SK-N-SH (cell line): ENCODE measurements around the gene LRRC8E. TPM values are rescaled to one million over a fixed set of nuclear protein-coding genes. Genes with fewer than 3 reads are reported as not detected.

Source experiments
- CTCF ChIA-PET: fragments of 300-600, 350-600 bp; formaldehyde crosslinking; extraction: SDS; loops from one replicate; lab custom pipeline; 2021; lab: Yijun Ruan, JAX
- POLR2A ChIA-PET: fragments of 350-600 bp; sonication (Branson Sonifier 250); formaldehyde crosslinking; extraction: SDS; loops from one replicate; lab custom pipeline; 2020; ENCODE audit warnings: antibody characterized with exemption, inconsistent platforms; lab: Yijun Ruan, JAX
- DNase-seq: peaks from one replicate; pipeline ENCODE4 v3.0.0; 2012
- H2AFZ ChIP-seq: fragments of 200-600 bp; sonication (generic); 2 replicates; pipeline ENCODE4 v1.8.1; 2016; ENCODE audit warnings: antibody characterized with exemption, mild to moderate bottlenecking, low read depth
- H3F3A ChIP-seq: fragments of 200-600 bp; sonication (generic); replicated peaks from 2 replicates; pipeline ENCODE3; 2016; ENCODE audit warnings: antibody characterized with exemption, mild to moderate bottlenecking; ENCODE audit not compliant: insufficient read depth
- H3K27ac ChIP-seq, 2 experiments: fragments of 200-500 bp in 1 of 2; fragments of 200-600 bp in 1 of 2; sonication (Bioruptor generic) in 1 of 2; sonication (generic), shearing (Covaris generic) in 1 of 2; 2 replicates each; pipeline versions ENCODE4 v1.5.1 to v1.6.1; 2014 to 2016; ENCODE audit warnings: low read depth in 2 of 2, inconsistent platforms in 1 of 2, low read length in 1 of 2, mild to moderate bottlenecking in 1 of 2, mixed read lengths in 1 of 2
- H3K27me3 ChIP-seq: fragments of 200-600 bp; sonication (generic), shearing (Covaris generic); 2 replicates; pipeline ENCODE4 v1.6.1; 2016; ENCODE audit warnings: mixed run types; ENCODE audit not compliant: insufficient read depth
- H3K36me3 ChIP-seq, 2 experiments: fragments of 200-500 bp in 1 of 2; fragments of 200-600 bp in 1 of 2; sonication (Bioruptor generic) in 1 of 2; sonication (generic) in 1 of 2; replicated peaks in 1 of 2; 2 replicates each; pipeline versions ENCODE3 to v1.5.1; 2014 to 2016; ENCODE audit warnings: low read length in 1 of 2, mild to moderate bottlenecking in 1 of 2; ENCODE audit not compliant: insufficient read depth in 2 of 2, control insufficient read depth in 1 of 2
- H3K4me1 ChIP-seq, 2 experiments: fragments of 200-500 bp in 1 of 2; fragments of 200-600 bp in 1 of 2; sonication (Bioruptor generic) in 1 of 2; sonication (generic), shearing (Covaris generic) in 1 of 2; 2 replicates each; pipeline versions ENCODE4 v1.5.1 to v1.6.1; 2014 to 2016; ENCODE audit warnings: low read depth in 1 of 2, low read length in 1 of 2, mixed run types in 1 of 2; ENCODE audit not compliant: insufficient read depth in 2 of 2, control insufficient read depth in 1 of 2
- H3K4me2 ChIP-seq: fragments of 200-600 bp; sonication (generic), shearing (Covaris generic); 2 replicates; pipeline ENCODE4 v1.6.1; 2017; ENCODE audit warnings: mixed run types
- H3K4me3 ChIP-seq, 2 experiments: fragments of 200-500 bp in 1 of 2; fragments of 200-600 bp in 1 of 2; sonication (Bioruptor generic) in 1 of 2; sonication (generic), shearing (Covaris generic) in 1 of 2; 2 replicates each; pipeline versions ENCODE4 v1.5.1 to v1.8.1; 2014 to 2016; ENCODE audit warnings: low read depth in 2 of 2, inconsistent platforms in 1 of 2, low read length in 1 of 2, mild to moderate bottlenecking in 1 of 2, mixed read lengths in 1 of 2, moderate library complexity in 1 of 2
- H3K79me2 ChIP-seq: fragments of 200-600 bp; sonication (generic); 2 replicates; pipeline ENCODE4 v1.8.1; 2017; ENCODE audit warnings: mild to moderate bottlenecking; ENCODE audit not compliant: insufficient read depth
- H3K9ac ChIP-seq: fragments of 200-600 bp; sonication (generic); 2 replicates; pipeline ENCODE4 v1.6.1; 2017; ENCODE audit warnings: mixed run types
- H3K9me2 ChIP-seq: fragments of 200-600 bp; sonication (generic); 2 replicates; pipeline ENCODE4 v1.6.1; 2017; ENCODE audit warnings: mixed run types
- H3K9me3 ChIP-seq: fragments of 200-600 bp; sonication (generic); 2 replicates; pipeline ENCODE4 v1.6.1; 2017; ENCODE audit warnings: mixed run types, mild to moderate bottlenecking, moderate library complexity
- H4K20me1 ChIP-seq: fragments of 200-600 bp; sonication (generic); 2 replicates; pipeline ENCODE4 v1.6.1; 2017; ENCODE audit warnings: mild to moderate bottlenecking, mixed run types; ENCODE audit not compliant: insufficient read depth
- CHD2 ChIP-seq: fragments of 150-350 bp; IDR thresholded peaks from 2 replicates; pipeline ENCODE4 v1.6.1; 2018; ENCODE audit warnings: low read length; ENCODE audit not compliant: partially characterized antibody
- CTCF ChIP-seq: fragments of 200-600 bp; sonication (generic); IDR thresholded peaks from 2 replicates; pipeline ENCODE4 v1.6.1; 2017; ENCODE audit warnings: antibody characterized with exemption, mild to moderate bottlenecking, moderate library complexity
- EZH2phosphoT487 ChIP-seq: fragments of 200-600 bp; sonication (generic); IDR thresholded peaks from 2 replicates; pipeline ENCODE4 v1.6.1; 2017; ENCODE audit warnings: low read depth, mixed run types, mild to moderate bottlenecking, antibody characterized with exemption, moderate library complexity, borderline replicate concordance
- FOXM1 ChIP-seq: IDR thresholded peaks from 2 replicates; pipeline ENCODE4 v1.4.0; 2012; ENCODE audit warnings: low read depth, mild to moderate bottlenecking
- GATA2 ChIP-seq: sonication (generic); formaldehyde crosslinking; IDR thresholded peaks from 2 replicates; pipeline ENCODE4 v1.5.0; 2020; ENCODE audit warnings: mild to moderate bottlenecking, missing genetic modification reagents
- NFIC ChIP-seq: IDR thresholded peaks from 2 replicates; pipeline ENCODE4 v1.4.0; 2012; ENCODE audit warnings: borderline replicate concordance
- RAD21 ChIP-seq: IDR thresholded peaks from 2 replicates; pipeline ENCODE4 v1.6.1; 2012; ENCODE audit warnings: mild to moderate bottlenecking, low read length
- RXRA ChIP-seq: IDR thresholded peaks from 2 replicates; pipeline ENCODE4 v1.4.0; 2012; ENCODE audit warnings: low read depth, mild to moderate bottlenecking, borderline replicate concordance
- TCF12 ChIP-seq: IDR thresholded peaks from 2 replicates; pipeline ENCODE4 v1.4.0; 2012
- YY1 ChIP-seq: IDR thresholded peaks from 2 replicates; pipeline ENCODE4 v1.4.0; 2012; ENCODE audit warnings: low read depth, mild to moderate bottlenecking
- WGBS: methylation state at CpG from one replicate; pipeline ENCODE4 v1.1.6; 2017; ENCODE audit warnings: low lambda C conversion rate; 5-methylcytosine and 5-hydroxymethylcytosine counted together
- polyA plus RNA-seq, 3 experiments: library from polyadenylated mRNA; depleted of rRNA; stranded (reverse); fragments of >200 nt; gene quantifications; 2 replicates each; pipeline ENCODE4 v1.2.3, GENCODE V29; 2012

LRRC8E gene
- polyA plus RNA-seq, 1 of the 3 experiments (the other 2 are of a cell fraction) = 0.02 TPM

- WGBS = 72% methylated on average over 10 of the region's 21 CpGs
- Histone ChIP-seq H3K27ac (no peak overlapping the region), H3K4me2 (no peak overlapping the region), H3K9ac (no peak overlapping the region), H3K79me2 (no peaks in the 10 kb centered on the region), H3K9me3 (no peaks in the 10 kb centered on the region), H3F3A (no peaks in the 10 kb centered on the region), H4K20me1 (no peaks in the 10 kb centered on the region), H3K27me3 (no peaks in the 10 kb centered on the region), H3K4me3 (no peak overlapping the region), H3K9me2 (no peaks in the 10 kb centered on the region), H2AFZ (no peak overlapping the region), H3K36me3 (no peaks in the 10 kb centered on the region), H3K4me1 (peaks cover 0 to 13% of the 10 kb centered on the region in 2 experiments; a peak in 1 of 4 replicates)
- TF ChIP-seq FOXM1 (no peak), TCF12 (no peak), RAD21 (no peak), YY1 (no peak)
- ChIA-PET POLR2A (no interaction called here), CTCF (interaction anchor here (0.8 to 3.1 kb wide), 2 partner anchors 12 kb away, joined by 3 to 41 read pairs; no protein-coding TSS in a partner anchor)
- DNase-seq = no peak
Measured at GRCh38 chr19:7863971-7864689, 24.2 kb upstream of the LRRC8E start.

GRCh38 chr19:7864690-7865074, 23.6 kb upstream of the LRRC8E start:
- H3K4me1 ChIP-seq = peaks cover 0 to 13% of the 10 kb centered on the region in 2 experiments; a peak in 1 of 4 replicates
- CTCF ChIA-PET = interaction anchor here (0.8 to 1.7 kb wide), 2 partner anchors 11 to 12 kb away, joined by 3 to 5 read pairs; no protein-coding TSS in a partner anchor
- no peak overlapping the region for H3K27ac ChIP-seq
- H3K27me3 ChIP-seq = no peaks in the 10 kb centered on the region
- H3F3A ChIP-seq = no peaks in the 10 kb centered on the region
- no peaks in the 10 kb centered on the region for H4K20me1 ChIP-seq
- no peaks in the 10 kb centered on the region for H3K9me2 ChIP-seq
- WGBS = 76% methylated on average over 18 of the region's 18 CpGs
- H2AFZ ChIP-seq = no peak overlapping the region
- no peak for DNase-seq
- no peak overlapping the region for H3K4me2 ChIP-seq
- no peak overlapping the region for H3K4me3 ChIP-seq
- no peaks in the 10 kb centered on the region for H3K36me3 ChIP-seq
- TF ChIP-seq CTCF (no peak), GATA2 (no peak), CHD2 (no peak), RXRA (no peak), EZH2phosphoT487 (no peak), NFIC (no peak)
- no peaks in the 10 kb centered on the region for H3K79me2 ChIP-seq
- POLR2A ChIA-PET = no interaction called here
- H3K9ac ChIP-seq = no peak overlapping the region
- no peaks in the 10 kb centered on the region for H3K9me3 ChIP-seq
